Cardiac ventricle fibroblast (primary cell): ENCODE data around the gene NKX2-1. TPM values are rescaled to one million over a fixed set of nuclear protein-coding genes. Genes with fewer than 3 reads are reported as not detected.

ENCODE experiments used
- total RNA-seq: library from RNA; depleted of rRNA; stranded (reverse); fragments of >200 nt; gene quantifications from 2 replicates; pipeline ENCODE4 v1.2.3, GENCODE V29; 2015

NKX2-1 gene
- total RNA-seq, result not detected in 2 replicates

GRCh38 chr14:36519431-36520321 is at the start of gene NKX2-1:
TSS of gene NKX2-1 (minus strand) at chr14:36520232. CDS start at chr14:36520129, 103 bp downstream.

Other genes with a start within 250 kb of the NKX2-1 start
- gene MBIP, start 199.6 kb downstream of the NKX2-1 start, total RNA-seq, result 13.5 TPM in 2 replicates
- not detected in 2 replicates for gene NKX2-8, start 62.4 kb upstream of the NKX2-1 start, total RNA-seq
- not detected in 2 replicates for gene PAX9, start 141.6 kb upstream of the NKX2-1 start, total RNA-seq